ENCODE measurements around the gene SLC26A11.
"Not testable (repeated sequence)": the region's sequence is repeated elsewhere in the genome, so short reads cannot be mapped to it uniquely, and the experiment has no call there.

Gene SLC26A11

DNA sequence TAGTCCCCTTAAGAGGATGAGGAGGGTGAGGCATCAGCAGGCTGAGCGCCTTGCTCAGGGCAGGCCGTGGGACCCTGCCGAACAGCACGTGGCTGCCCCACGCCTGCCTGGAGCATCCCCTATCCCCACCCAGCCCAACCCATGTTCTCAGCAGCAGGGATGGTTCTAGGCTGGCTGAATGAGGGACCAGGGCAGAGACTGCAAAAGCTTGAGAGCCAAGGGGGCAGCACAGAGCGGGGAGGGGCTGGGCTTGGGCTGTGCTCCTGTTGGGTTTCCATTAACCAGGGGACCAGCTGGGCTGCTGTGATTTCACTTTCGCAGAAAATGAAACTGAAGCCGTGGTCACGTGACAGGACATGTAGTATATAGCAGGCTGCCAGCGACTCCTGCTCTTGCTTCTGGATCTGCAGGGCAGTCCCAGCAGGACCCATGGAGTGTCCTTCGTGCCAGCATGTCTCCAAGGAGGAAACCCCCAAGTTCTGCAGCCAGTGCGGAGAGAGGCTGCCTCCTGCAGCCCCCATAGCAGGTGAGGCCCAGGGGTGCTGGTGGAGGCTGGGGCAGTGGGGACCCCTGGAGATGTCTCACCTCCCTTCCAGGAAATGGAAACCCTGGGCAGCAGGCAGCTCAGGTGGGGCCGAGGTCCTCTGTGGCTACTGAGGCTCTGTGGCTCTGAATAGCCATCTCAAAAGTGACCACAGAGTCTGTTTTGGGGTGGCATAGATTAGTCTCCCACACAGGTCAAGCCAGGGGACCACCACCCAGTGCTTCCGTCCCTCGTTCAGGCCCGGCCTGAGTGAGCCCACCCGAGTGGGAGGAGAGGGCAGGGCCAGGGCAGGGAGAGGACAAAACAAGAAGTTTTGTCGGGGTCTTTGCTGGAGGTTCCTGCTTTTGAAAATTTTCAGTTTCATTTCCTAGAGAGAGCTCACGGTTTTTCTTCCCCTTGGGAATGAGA is 43.3 kb downstream of the SLC26A11 start:
- peak; percentile 78 for DNase-seq

DNA sequence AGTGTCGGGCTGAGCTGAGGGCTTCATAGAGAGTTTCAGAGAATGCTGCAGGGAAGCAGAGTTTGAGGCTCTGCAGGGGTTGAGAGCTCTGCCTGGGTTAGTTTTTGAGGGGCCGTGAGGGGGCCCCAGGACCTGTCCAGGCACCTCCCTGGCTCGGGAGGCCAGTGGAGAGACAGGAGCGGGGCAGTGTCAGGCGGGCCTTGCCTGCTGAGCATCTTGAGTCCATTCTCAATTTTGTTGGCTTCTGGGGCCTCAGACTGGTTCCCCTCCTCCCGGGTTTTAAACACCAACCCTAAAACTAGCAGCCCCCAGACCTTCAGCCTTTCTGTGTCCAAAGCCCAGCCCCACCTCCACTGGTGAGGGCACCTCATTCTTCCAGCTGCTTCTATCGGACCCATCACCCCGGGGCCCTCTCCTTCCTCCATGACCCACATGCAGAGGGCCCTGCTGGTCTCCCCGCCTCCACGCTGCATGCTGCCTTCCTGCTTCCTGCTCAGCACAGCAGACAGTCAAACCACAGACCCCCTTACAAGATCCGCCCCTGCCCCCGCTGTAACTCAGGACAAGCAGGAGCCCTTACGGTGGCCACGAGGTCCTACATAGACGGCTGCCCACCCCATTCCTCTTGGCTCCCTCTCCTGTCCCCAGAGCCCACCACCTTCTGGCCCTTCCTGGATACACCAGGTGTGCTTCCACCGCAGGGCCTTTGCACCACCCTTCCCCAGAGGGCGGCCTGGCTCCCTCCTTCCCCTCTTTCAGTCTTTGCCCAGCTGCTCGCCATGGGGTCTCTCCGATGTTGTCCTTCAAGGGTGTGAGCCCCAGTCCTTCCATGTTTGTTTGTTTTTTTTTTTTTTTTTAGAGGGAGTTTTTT is 44.2 kb downstream of the SLC26A11 start:
- no peak for DNase-seq

DNA sequence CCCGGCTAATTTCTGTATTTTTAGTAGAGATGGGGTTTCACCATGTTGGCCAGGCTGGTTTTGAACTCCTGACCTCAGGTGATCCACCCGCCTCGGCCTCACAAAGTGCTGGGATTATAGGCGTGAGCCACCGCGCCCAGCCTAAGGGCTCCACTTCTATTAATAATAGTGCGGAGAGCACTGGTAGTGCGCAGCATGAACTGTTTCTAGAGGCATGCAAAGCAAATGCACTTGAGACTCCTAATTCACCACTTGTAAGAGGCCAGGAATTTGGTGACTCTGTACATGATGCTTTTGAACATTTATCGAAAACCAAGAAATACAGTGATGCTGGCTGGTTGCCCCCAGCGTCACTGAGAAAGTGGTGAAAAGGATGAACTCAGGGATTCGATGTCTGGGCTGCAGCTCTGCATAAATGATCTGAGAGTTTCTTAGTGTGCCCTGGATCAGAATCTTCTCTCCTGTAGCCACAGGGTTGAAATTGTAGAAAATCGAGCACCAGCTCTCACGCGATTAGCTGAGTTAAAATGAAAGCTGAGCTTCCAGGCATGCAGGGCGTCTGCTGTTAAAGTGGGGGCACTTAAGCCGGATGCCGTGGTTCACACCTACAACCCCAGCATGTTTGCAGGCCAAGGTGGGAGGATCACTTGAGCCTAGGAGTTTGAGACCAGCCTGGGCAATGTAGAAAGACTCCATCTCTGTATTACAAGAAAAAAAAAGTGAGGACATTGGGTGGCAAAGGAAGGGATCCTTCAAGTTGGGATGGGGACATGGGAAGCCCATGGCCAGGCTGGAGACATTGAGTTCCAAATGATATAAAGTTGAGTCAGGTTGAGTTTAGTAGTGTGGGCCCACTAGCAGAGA is 45.2 kb downstream of the SLC26A11 start:
- no peak for DNase-seq

DNA sequence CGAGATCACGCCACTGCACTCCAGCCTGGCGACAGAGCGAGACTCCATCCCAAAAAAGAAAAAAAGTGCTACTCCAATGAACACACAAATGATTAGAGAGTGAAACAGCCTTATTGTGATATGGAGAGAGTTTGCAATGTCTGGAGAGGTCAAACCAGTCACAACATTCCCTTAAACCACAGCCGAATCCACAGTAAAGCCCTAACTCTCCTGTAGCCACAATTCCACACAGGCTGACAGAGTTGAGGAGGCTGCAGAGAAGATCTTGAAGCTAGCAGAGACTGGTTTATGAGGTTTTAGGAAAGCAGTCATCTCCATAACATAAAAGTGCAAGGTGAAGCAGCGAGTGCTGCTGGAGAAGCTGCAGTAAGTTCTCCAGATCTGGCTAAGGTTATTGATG is 47.2 kb downstream of the SLC26A11 start:
- DNase-seq, result no peak

DNA sequence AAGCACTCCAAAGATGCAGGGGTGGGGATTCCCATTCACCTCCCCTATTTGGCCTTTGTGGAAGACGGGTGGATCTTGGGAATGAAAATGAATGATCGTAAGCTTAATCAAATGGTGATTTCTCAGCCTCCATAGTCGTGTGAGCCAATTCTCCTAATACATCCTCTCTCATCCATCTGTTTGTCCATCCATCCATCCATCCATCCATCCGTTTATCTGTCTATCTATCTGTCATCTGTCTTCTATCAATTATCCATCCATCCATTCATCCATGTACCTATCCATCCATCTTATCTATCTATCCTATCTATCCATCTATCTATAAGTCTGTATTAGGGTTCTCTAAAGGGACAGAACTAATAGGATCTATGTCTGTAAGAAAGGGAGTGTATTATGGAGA is 48.2 kb downstream of the SLC26A11 start:
- no peak for DNase-seq

DNA sequence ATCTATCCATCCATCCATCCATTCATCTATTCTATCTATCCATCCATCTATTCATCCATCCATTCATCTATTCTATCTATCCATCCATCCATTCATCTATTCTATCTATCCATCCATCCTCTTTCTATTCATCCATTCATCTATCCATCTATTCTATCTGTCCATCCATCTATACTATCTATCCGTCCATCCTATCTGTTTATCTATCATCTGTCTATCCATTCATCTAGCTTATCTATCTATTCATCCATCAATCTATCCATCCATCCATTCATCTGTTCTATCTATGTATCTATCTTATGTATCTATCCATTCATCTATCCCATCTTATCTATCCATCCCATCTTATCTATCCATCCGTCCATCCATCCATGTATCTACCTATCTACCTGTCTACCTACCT is 49.2 kb downstream of the SLC26A11 start:
- no peak for DNase-seq

DNA sequence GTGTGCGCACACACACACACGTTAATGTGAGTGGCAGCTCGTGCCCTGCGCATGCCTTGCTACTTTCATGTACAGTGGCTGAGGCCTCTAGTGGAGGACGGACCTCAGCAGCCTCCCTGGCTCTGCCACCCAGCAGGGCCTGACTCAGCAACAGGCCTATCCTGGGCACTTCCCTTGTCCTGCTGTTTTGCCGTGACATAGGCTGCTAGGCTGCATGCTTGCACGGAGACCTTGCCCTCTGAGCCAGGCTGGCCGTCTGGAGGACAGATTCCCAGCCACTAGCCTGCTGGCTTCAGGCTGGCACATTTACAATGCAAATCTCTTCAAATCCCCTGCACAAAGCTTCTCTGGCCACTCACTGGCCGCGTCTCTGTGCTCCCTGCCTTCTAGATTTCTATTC is 49.9 kb downstream of the SLC26A11 start:
- no peak for DNase-seq

DNA sequence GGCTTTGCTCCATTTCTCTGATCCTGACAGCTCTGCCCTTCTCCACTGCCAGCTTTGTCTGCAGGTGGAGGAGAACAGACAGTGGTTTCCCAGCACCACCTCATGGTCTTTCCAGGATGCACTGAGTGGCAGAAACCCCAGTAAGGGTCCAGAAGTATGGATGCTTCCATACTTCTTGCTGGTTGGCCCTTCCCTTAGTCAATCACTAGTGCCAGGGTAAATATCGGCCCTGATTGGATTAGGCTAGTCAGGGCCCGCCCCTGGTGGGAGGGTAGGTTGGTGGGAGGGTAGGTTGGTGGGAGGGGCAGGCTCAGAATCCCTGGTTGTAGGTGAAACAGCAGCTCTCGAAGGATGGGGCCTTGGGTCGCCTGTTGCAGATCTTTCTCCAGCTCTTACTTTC is 50.6 kb downstream of the SLC26A11 start:
- peak; percentile 57 for DNase-seq

DNA sequence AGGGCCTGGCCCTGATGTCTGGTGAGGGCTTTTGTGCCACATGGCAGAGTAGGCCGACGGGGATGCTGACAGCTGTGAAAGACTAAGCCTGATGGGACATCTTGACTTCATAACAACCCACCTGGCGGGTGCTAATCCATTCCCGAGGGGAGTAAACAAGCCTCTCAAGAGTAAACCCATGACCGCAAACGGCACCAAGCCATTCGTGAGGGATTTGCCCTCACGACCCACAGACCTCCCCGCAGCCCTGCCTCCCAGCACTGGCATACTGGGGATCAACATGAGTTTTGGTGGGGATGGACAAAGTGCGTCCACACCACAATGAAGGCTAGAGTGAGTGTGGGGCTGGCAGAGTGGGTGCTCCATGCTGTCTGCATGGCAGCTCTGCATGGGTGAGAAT is 52.1 kb downstream of the SLC26A11 start:
- no peak for DNase-seq

DNA sequence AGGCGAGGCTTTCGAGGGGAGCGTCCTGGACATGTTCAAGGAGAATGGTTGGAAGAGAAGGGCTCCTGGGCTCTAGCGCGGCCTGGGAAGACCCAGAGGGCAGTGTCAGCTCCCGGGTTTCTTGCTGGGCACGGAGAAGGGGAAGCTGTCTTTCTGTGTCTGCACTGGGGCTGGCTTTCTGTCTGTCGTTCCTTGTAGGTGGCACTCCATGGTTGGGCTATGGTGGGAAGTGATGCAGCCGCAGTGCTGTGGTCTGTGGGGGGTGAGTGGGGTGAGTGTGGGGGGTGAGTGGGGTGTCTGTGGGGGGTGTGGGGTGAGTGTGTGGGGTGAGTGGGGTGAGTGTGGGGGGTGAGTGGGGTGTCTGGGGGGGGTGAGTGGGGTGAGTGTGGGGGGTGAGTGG is 54.1 kb downstream of the SLC26A11 start:
- no peak for DNase-seq

DNA sequence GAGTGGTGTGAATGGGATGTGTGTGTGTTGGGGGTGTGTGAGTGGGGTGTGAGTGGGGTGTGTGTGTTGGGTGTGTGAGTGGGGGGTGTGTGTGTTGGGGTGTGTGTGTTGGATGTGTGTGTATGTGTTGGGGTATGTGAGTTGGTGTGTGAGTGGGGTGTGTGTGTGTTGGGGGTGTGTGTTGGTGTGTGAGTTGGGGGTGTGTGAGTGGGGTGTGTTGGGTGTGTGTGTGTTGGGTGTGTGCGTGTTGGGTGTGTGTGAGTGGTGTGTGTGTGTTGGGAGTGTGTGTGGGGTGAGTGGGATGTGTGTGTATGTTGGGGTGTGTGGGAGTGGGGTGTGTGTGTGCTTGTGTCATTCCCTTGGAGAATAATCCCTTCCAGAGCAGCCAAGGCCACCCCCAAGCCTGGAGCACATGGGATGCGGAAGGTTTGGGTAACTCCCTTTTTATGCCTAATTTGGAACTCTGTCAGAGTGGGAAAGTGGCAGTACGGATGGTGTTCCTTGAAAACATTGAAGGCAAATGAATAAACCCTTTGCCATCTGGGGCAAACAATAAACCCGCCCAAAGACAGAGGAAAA is 54.7 kb downstream of the SLC26A11 start:
- no peak for DNase-seq

DNA sequence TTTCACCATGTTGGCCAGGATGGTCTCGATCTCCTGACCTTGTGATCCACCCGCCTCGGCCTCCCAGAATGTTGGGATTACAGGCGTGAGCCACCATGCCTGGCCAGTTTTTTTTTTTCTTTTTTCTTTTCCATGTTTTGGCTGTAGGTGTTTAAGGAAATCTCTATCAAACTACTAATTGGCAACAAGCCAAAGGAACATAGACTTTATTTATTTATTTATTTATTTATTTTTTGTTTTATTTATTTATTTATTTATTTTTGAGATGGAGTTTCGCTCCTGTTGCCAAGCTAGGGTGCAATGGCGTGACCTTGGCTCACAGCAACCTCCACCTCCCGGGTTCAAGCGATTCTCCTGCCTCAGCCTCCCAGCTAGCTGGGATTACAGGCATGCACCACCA is 55.6 kb downstream of the SLC26A11 start:
- not testable (repeated sequence) for DNase-seq

DNA sequence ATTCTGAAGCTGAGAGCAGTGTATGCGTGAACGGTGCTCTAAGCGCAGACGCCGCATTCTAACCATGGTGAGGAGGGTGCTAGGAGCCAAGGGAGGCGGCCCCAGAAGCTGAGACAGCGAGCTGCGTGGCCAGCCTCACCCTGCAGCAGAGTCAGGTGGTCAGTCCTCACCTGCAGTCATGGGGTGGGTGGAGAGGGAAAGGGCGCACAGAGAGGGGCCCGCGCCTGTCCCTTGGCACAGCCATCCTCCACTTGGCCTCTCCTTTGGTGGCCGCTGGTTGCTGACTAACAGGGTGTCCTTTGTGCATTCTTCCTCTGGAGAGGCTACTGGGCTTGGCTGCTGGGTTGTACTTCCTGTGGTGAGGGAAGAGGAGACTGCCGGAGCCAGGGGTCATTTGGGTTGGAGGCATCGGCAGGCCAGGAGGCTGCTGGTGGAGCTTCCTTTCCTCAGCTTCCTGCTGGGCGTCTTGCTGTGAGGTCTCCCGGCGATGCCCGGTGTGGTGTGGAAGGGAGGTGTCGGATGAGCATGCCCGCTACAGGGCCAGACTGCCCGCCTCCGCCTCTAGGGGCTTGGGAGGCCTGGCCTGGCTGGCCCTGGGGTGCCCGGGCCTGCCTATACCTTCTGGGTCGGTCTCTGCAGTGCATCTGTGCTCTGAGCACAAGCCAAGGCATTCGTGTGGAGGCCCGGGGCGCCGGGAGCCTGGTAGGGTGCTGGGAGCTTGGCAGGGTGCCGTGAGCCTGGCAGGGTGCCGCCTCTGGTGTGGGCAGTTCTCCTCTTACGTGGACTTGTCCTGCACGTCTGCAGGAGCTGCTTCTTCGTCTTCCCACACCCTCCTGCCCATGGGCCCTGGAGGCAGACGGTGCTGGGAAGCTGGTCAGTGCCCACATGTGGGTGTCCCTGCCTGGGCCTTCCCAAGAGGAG is 57.8 kb downstream of the SLC26A11 start:
- DNase-seq, result no peak

DNA sequence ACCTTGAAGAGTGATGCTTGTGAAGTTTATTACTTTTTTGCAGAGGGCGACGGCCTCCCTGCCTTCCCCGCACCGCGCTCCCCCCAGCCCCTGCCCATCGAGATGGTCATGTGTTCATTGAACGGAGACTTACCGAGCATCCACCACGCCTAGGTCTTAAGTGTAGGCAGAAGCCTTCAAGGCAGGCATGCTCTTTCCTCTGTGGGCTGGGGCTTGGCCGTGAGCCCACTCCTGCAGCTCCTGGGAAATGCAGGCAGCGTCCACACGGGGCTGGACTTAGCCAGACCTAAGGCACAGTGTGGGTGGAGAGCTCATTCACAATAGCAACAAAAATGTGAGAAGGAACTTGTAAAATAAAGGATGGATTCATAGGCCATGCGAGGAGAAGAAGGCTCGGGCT is 59.7 kb downstream of the SLC26A11 start:
- no peak for DNase-seq

DNA sequence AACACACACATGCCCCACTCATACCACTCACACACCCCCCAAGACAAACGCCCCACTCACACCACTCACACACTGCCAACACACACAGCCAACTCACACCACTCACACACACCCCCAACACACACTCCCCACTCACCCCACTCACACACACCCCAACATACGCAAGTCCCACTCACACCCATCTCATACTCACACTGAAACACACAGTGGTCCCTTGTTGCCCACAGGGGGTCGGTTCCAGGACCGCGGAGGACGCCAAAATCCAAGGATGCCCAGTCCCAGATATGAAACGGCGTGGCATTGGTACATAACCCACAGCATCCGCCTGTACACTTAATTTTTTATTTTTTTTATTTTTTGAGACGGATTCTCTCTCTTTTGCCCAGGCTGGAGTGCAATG is 61.3 kb downstream of the SLC26A11 start:
- DNase-seq, result no peak

DNA sequence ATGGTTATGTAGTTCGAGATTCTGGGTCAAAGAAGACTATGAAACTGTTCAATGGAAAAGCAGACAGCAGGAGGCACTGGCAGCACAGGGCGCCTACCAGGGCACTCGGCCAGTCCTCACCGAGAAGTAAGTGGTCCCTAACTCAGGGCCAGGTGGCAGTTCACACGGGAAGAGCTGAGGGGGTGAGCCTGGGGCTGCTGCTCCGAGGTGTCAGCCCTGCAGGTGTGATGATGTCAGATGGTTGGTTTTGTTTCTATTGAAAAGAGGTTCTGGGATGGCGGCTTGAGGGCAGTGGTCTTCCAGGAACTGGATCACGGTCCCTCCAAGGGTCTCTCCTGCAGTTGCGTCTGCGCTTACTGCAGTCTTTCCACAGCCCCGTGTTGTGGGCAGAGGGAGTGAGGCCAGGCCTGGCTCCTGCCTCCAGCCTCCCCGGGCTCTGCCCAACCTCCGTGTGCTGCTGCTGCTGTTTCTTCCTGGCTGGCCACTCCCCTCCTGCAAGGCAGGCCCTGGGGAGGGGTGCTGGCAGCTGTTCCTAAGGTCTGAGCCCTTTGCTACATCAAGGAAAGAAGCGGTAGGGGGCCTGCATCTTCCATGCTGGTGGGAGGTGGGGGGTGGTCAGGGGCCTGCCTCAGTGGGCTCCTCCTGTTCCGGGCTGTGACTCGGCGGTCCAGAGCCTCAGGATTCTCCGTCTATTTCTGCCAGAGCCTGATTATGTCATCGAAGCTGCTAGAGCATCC is 63.1 kb downstream of the SLC26A11 start:
- no peak for DNase-seq

DNA sequence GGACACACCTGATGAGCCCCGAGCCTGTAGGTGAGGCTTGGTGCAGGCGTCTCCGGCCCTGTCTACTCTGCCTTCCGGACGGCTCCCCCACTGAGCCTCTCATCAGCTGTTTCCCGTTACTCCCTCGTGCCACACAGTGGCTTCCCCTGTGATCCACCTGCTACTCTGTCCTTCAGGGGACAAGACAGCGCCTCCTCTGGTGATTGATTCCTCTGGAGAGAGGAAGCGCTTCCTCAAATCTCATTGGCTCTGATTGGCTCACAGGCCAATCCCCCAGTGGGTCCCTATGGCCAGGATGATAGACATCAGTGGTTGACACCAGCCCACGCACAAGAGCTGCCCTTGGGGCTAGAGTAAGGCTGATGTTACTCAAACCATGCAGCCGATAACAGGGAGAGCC is 64.4 kb downstream of the SLC26A11 start:
- DNase-seq, result peak; percentile 14

DNA sequence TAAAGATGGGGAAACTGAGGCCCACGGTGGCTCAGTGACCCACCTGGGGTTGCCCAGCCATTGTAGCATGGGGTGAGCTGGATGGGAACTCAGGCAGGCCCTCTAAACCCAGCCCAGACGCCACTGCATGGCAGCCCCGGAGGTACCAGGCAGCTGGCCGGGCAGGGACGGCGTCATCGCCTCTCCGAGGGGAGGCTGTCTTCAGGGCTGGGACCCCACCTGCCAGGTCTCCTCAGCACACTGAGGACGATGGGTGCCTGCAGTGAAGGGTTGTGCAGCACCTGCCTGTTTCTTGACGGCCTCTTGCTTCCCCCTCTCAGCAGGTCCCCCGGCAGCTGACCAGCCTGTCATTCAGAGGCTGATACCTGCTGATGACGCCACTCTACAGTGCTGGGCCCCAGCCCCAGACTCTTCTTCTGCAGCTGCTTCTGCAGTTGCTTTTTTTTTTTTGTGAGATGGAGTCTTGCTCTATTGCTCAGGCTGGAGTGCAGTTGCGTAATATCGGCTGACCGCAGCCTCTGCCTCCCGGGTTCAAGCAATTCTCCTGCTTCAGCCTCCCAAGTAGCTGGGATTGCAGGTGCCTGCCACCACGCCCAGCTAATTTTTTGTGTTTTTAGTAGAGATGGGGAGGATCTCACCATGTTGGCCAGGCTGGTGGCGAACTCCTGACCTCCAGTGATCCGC is 65.2 kb downstream of the SLC26A11 start:
- no peak for DNase-seq

DNA sequence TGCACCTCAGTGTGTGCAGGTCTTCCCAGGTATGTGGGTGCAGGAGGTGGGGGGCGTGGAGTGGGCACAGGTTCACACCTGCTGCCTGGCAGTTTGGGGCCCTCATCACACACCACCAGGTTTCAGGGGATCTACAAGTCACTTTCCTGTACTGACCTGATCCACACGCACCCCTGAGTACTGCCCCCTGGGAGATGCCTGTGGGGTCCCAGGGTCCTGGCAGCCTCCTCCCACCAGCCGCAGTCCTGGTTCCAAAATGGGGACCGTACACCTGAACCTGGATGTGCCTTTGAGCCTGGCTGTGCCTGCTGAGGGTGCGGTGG is 66.4 kb downstream of the SLC26A11 start:
- no peak for DNase-seq

DNA sequence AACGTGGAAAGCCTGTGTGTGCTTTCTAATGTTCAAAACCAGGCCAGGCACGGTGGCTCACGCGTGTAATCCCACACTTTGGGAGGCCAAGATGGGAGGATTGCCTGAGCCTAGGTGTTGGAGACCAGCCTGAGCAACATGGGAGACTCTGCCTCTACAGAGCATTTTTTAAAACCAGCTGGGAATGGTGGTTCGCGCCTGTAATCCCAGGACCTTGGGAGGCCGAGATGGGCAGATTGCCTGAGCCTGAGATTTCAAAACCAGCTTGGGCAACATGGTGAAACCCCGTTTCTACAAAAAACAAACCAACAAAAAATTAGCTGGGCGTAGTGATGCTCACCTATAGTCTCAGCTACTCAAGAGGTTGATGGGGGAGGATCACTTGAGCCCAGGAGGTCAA is 66.8 kb downstream of the SLC26A11 start:
- DNase-seq, result no peak

All from hematopoietic multipotent progenitor cell treated with erythropoietin and hydrocortisone succinate and interleukin-3 and kit ligand, for 8 days (in vitro differentiated cells).